GM19452 (cell line): ENCODE measurements around the gene PIK3CB.
A peak's percentile ranks its signal among the peaks of the same experiment; 100 is the strongest.

Experiments used
- ATAC-seq: cut with Tn5 transposase; IDR thresholded peaks from one replicate; pipeline ENCODE4 v1.9.1; 2021; ENCODE audit not compliant: unreplicated experiment

The PIK3CB gene

GRCh38 chr3:138834596-138835396 lies at the start of gene PIK3CB:
PIK3CB (minus strand) TSS chr3:138834928; CDS start chr3:138759343, 75,585 bp downstream.
- peak; percentile 91 for ATAC-seq

- ATAC-seq, result no peak
Measured at GRCh38 chr3:138881233-138881632, 46.5 kb upstream of the PIK3CB start.

DNA sequence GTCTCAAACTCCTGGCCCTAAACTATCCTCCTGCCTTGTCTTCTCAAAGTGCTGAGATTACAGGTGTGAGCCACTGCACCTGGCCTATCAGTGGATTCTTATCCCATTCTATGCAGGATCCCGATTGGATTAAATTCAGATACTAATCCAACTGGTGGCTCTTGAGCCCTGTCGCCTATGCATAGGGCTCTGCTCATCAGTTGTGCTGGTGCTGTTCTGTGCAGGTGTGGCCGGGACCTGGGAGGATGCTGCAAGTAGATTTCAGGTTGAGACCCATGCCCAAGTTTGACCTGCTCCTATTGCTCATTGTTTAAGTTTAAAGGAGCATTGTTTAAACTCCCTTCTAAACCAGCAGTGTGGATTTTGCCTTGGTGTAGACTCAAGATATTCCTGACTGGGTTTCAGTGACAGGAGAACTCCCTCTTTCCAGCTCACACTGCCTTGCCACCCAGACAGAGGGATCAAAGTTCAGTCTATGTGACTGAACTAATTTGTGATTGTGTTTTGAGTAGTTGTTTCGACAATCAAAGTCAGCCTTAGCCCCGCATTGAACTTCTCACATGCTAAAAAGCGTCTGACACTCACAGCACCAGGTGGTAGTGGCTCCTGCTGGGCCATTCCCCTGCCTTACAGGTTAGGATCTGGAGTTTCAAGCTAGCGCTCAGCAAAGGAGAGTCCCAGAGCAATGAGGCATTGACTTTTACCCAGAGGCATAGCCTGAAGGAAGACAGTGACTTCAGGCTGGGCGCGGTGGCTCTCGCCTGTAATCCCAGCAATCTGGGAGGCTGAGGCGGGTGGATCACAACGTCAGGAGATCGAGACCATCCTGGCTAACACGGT lies 45.0 kb upstream of the PIK3CB start:
- ATAC-seq, result no peak

- no peak for ATAC-seq
Measured at GRCh38 chr3:138877226-138877625, 42.5 kb upstream of the PIK3CB start.

GRCh38 chr3:138875754-138876664 lies 41.3 kb upstream of the PIK3CB start:
- ATAC-seq, result no peak

GRCh38 chr3:138875096-138875753 lies 40.5 kb upstream of the PIK3CB start:
- ATAC-seq, result no peak

GRCh38 chr3:138873471-138874278 lies 38.9 kb upstream of the PIK3CB start:
- no peak for ATAC-seq

GRCh38 chr3:138872632-138873031 lies 37.9 kb upstream of the PIK3CB start:
- no peak for ATAC-seq

DNA sequence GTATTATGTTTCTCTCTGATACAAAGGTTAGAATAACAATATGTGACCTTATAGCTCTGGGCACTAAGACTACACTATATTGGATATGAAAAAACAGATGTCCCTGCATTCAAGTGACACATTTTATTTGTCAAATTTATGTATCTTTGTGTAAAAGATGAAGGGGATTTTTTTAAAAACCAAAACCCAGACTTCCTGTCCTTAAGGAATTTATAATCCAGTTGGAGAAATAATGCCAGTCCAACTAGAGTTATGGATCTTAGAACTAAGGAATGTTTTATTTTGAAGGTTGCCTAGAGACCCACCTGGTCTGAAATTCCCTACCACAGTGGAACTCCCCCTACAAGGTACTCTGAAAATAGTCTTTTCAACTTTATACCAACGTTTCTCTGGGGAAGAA lies 33.3 kb upstream of the PIK3CB start:
- no peak for ATAC-seq

DNA sequence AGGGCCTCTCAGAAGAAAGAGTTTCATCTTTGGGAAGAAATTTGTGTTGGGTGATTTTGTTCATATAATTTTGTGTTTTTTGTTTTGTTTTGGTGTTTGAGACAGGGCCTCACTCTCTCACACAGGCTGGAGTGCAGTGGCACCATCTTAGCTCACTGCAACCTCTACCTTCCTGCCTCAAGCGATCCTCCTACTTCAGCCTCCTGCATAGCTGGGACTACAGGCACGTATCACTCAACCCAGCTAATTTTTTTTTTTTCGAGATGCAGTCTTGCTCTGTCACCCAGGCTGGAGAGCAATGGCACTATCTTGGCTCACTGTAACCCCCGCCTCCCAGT lies 29.0 kb upstream of the PIK3CB start:
- ATAC-seq, result no peak

- no peak for ATAC-seq
Measured at GRCh38 chr3:138862924-138863775, 28.4 kb upstream of the PIK3CB start.

GRCh38 chr3:138862531-138862923 lies 27.8 kb upstream of the PIK3CB start:
- no peak for ATAC-seq

- ATAC-seq, result no peak
Measured at GRCh38 chr3:138861798-138862197, 27.1 kb upstream of the PIK3CB start.

DNA sequence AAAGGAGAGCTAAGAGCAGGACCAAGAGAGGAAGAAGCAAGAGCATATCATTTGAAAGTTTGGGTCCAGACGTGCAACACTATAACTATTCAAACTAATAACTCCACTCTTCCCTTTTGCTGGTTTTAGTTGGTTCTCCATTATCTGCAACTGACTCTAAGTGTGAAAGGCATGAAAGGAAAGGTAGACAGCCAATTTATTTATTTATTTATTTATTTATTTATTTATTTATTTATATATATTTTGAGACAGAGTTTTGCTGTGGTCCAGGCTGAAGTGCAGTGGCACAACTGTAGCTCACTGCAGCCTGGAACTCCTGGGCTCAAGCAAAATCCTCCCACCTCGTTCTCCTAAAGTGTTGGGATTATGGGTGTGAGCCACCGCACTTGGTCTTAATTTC lies 22.1 kb upstream of the PIK3CB start:
- ATAC-seq, result no peak

DNA sequence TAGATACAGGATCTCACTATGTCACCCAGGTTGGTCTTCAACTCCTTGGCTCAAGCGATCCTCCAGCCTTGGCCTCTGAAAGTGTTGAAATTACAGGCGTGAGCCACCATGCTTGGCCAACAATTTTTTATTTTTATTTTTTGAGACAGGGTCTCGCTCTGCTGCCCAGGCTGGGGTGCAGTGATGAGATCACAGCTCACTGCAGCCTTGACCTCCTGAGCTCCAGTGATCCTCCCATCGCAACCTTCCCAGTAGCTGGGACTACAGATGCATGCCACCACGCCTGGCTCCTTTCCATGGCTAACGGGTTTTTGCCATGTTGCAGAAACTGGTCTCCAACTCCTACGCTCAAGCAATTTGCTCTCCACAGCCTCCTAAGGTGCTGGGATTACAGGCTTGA lies 20.2 kb upstream of the PIK3CB start:
- ATAC-seq, result no peak

- no peak for ATAC-seq
Measured at GRCh38 chr3:138854204-138854603, 19.5 kb upstream of the PIK3CB start.

DNA sequence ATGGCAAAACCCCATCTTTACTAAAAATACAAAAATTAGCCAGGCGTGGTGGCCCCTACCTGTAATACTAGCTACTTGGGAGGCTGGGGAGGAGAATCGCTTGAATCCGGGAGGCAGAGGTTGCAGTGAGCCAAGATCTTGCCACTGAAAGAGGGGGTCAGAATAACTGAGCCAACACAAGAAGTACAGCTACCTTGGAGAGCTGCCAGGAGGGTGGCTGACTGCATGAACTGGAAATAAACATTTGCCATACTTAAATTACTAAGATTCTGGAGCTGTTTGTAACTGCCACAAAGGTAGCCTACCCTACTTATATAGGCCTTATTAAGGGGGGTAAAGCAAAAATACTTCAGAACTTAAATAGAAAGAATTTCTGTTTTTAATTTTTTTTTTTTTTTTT lies 15.4 kb upstream of the PIK3CB start:
- ATAC-seq, result no peak

DNA sequence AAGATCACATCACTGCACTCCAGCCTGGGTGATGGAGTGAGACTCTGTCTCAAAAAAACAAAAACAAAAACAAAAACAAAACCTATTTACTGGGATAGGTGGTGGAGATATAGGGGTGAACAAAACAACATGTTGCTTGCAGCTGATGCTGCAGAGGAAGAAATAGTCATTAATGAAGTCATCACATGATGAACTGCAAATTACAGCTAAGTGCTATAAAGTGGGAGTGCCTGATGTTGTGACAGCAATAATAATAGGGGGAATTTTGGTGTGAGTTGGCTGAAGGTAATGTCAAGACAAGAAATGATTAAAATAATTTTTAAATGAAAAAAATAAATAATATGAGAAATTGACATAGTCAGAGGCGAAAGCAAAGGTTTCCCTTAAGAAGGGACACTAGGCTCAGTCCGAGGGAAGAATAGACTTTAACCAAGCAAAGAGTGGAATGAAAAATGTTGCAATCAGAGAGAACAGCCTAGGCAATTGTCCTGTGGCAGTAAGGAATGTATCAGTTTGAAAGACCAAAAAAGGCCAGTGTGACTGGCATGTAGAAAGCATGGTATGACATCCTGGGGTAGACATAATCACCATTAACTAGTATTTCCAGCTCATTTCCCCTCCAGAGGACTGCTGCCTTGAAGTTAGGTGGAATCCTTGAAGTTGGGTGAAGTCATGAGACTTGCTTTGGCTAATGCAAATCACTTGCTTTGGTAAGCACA lies 14.7 kb upstream of the PIK3CB start:
- ATAC-seq, result no peak
